ENCODE measurements around the gene PDE4A.
"Not testable (repeated sequence)": the region's sequence is repeated elsewhere in the genome, so short reads cannot be mapped to it uniquely, and the experiment has no call there.

The PDE4A gene

DNA sequence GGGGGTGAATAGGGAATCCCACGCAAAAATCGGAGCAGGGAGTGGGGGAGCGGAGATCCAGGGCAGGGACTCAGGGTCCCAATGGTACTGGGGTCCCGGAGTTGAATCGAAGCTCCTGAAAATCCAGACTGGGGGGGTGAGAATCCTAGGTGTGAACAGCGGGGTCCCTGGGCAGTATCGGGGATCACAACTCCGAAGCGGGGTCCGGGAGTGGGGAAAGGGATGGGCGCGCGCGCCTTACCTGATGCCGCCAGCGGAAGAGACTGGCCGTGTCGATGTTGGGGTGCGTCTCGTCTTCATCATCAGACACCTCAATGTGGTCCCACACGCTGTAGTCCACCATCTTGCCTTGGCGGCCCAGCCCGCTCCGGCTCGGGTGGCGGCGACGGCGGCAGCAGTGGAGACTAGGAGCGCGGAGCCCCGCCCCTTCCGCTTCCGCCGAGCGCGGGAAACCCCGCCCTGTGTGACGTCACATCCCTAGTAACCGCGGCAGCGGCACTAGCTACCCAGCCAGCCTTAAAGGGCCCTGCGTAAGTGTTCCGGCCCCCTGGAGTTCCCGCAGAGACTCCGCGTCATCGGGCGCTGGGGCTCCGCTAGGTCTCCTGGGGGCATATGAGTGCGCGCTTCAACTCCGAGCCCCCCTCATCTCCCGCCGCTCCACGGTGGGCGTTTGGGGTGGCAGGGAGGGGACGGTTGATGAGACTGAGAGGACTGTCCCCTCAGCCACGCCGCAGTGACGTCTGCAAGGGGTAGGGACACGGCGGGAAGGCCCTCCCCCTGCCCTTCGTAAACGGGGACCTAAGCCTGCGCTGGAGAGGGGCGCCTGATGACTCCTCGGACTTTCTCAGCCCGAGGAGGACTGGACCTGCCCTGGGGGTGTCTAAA lies 17.0 kb upstream of the PDE4A start, which contains the start of gene CDC37:
Gene CDC37 (minus strand): TSS at position 406 of the 885 bp plus-strand sequence. CDS start 63 bp downstream, at position 343.
- peak; percentile 95 to 98 for DNase-seq (ENCODE audit: low read depth in 2 of 2)

GRCh38 chr19:10404888-10405820 lies 15.2 kb upstream of the PDE4A start:
- peak in 1 of 2 donors; percentile 56 for DNase-seq (ENCODE audit: low read depth in 2 of 2)

- DNase-seq (ENCODE audit: low read depth in 2 of 2): no peak
Measured at GRCh38 chr19:10406191-10406590, 14.1 kb upstream of the PDE4A start.

DNA sequence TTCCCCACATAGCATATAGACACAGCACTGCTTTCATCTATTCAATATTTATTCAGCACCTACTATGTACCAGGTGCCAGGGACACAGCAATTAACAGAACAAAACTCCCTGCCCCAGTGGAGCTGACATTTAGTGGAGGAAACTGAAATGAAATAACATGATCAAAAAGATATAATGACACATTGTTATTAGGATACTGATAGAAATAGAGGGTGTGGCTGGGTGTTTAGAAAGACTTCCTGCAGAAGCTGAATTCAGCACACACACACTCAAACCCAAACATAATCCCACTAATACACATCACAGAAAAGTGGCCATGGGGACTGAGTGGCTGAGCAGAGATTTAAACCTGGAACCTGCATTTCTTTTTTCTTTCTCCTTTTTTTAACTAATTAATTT lies 13.2 kb upstream of the PDE4A start:
- DNase-seq (ENCODE audit: low read depth in 2 of 2): no peak

- DNase-seq (ENCODE audit: low read depth in 2 of 2): peak in 1 of 2 donors; percentile 71
Measured at GRCh38 chr19:10408511-10409283, 11.6 kb upstream of the PDE4A start.

- DNase-seq (ENCODE audit: low read depth in 2 of 2): not testable (repeated sequence)
Measured at GRCh38 chr19:10411224-10411623, 9.1 kb upstream of the PDE4A start.

DNA sequence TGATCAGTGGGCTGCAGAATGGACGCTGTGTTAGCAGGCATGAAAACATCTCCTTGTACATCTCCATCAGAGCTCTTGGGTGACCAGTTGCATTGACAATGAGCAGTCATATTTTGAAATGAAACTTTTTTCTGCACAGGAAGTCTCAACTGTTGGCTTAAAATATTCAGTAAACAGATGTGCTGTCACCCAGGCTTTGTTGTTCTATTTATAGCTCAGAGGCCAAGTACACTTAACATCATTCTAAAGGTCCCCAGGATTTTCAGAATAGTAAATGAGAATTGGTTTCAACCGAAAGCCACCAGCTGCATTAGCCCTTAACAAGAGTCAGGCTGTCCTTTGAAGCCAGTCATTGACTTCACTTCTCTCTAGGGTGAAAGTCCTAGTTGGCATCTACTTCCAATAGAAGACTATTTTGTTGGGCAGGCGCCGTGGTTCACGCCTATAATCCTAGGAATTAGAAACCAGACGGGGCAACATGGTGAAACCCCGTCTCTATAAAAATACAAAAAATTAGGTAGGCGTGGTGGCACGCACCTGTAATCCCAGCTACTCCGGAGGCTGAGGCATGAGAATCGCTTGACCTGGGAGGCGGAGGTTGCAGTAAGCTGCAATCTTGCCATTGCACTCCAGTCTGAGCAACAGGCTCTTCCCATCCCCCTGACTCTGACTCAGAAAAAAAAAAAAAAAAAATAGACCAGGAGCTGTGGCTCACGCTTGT lies 7.9 kb upstream of the PDE4A start:
- DNase-seq (ENCODE audit: low read depth in 2 of 2): no peak

- no peak for DNase-seq (ENCODE audit: low read depth in 2 of 2)
Measured at GRCh38 chr19:10416083-10416379, 4.3 kb upstream of the PDE4A start.

DNA sequence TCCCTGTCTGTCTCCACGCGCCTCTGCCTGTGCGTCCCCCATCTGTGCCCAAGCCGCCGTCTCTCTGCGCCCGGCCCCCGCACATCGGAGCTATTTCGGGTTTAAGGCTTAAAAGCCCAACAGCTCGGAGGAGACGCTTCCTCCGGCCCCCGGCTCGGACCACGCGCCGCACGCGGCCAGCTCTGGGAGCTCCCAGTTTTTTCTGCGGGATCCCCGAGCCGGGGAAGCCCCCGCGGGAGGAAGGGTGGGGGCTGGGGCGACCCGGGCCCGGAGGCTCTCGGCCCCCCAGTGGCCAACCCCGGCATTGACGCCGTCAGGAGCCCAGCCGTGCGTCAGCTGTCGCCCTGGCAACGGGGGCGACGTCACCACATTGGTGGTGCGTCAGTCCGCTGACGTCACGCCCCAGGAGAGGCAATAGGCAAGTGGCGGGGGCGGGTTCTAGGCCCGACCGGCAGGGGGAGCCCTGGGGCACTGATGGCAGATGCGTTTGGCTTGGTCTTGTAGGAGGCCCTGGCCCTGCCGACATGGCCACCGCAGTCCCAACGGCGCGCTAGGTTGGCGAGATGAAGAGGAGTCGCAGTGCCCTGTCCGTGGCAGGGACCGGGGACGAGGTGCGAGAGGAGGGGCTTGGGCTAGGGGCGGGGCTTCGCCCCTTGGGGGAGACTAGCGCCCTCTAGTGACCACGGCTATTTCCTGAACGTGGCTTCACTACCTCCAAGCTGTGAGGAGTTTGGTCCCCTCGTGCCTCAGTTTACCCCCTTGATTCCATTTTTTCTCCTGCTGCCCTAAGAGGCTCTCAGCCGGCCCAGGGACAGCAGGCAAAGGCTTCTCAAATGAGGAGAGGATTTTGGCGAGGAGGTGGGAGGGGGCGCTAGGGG lies 3.7 kb upstream of the PDE4A start:
- DNase-seq (ENCODE audit: low read depth in 2 of 2): peak; percentile 93 to 94

GRCh38 chr19:10417541-10418234 lies 2.6 kb upstream of the PDE4A start:
- DNase-seq (ENCODE audit: low read depth in 2 of 2): no peak

DNA sequence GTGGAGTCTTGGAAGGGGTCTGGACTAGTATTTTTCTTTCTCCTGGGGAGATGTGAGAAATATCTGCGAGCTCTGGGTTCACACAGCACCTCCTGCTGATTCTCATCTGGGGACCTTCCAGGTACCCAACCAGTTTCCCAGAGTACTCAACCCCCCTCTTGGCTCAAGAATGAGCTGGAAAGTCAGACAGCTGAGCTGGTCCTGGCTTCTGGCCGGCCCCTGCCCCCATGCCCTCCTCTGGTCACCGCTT lies 2.2 kb upstream of the PDE4A start:
- no peak for DNase-seq (ENCODE audit: low read depth in 2 of 2)

- no peak for DNase-seq (ENCODE audit: low read depth in 2 of 2)
Measured at GRCh38 chr19:10418485-10419199, 1.7 kb upstream of the PDE4A start.

DNA sequence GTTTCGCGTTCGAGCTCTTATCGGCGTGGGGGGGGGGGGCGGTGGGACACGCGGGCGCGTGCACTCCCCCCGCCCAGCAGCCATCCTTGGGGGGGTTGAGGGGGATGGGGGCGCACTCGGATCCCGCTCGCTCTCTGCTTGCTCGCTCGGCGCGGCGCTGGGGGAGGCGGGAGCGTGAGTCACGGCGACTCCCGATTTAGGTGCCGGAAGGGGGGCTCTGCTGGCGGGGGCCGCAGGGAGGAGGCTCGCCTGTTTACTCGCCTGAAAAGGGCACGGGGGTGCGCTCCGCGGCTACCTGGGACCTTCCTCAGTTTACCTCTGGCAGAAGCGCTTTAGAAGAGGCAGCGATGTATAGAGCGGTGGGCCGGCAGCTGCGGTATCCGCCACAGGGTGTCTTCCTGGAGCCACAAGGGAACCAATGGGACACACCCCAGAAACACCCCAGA lies 1.1 kb upstream of the PDE4A start:
- DNase-seq (ENCODE audit: low read depth in 2 of 2): no peak

DNA sequence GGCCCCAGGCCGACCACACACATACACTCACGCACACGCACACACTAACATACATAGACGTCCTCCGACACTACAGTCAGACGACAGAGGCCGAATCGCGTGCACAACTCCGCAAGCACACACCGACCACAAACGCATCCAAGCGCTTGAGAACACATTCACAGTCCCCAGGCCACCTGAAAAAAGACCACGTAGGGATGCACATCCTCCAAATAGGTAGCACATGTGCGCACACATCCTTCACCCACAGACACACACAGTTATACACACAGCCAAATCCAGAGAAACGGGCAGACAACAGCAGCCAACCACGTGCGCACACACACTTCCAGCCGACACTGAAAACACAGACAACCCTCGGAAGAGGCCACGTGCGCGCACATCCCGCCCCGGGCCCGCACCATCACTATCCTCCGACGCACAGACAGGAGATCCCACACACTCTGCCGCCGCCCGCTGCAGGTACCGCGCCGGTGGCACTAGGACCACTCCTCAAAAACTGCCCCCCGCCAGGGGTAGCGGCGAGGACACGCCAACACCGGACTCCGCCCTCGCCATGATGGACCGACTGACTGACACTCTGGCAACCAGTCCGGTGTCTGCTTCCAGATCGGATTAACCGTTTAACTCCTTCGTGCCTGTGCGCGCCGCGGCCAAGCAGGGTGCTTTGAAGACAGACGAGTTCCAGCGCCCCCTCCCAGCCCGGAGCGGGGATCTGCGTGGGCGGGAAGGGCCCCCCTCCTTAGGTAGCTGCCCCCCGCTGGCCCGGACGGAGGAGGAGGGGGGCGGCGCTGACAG lies 493 bp upstream of the PDE4A start:
- no peak for DNase-seq (ENCODE audit: low read depth in 2 of 2)

- DNase-seq (ENCODE audit: low read depth in 2 of 2): no peak
Measured at GRCh38 chr19:10421240-10422045, 1.1 kb downstream of the PDE4A start.

DNA sequence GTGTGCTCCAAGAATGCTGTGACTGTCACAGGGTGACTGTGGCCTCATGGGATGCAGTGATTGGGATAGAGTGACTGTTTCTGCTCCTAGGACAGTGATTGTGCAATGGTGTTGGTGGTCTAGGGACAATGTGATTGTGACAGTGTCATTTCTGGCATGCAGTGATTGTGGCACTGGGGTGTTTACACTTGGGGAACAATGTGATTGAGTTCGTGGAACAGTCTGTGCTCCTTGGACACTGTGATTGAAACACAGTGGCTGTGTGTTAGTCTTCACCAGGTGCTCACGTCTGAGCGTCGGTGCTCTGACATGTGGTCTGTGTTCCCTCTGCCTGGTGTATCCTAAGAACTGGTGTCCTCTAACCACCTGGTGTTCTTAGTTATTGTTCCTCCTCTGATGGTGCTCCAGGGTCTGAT lies 1.7 kb downstream of the PDE4A start:
- no peak for DNase-seq (ENCODE audit: low read depth in 2 of 2)

DNA sequence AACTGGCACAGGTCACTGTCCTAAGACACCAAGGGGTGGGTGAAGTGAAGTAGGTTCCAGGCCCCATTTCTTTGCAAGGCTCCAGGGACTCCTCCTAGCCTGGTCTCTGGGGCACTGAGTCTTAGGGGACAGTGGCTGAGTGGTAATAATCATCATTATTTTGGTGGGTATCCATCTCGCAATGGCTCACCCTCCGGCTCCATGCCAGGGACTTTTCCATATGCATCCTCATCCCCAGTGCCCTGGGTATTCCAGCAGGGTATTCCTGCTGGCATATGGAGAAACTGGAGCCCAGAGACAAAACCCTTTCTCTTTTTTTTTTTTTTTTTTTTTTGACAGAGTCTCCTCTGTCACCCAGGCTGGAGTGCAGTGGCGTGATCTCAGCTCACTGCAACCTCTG lies 2.5 kb downstream of the PDE4A start:
- DNase-seq (ENCODE audit: low read depth in 2 of 2): no peak
